ES-I3 (cell line): ENCODE data around the gene RGS16.

Experiments used
- H3K36me3 ChIP-seq: 2 replicates; pipeline ENCODE4 v1.6.1; 2013; ENCODE audit warnings: mild to moderate bottlenecking, low read length, control low read depth, moderate library complexity; ENCODE audit not compliant: insufficient read depth
- H3K4me1 ChIP-seq: 2 replicates; pipeline ENCODE4 v1.6.1; 2013; ENCODE audit warnings: mild to moderate bottlenecking, control low read depth, low read length; ENCODE audit not compliant: insufficient read depth
- H3K9ac ChIP-seq: 2 replicates; pipeline ENCODE4 v1.6.1; 2013; ENCODE audit warnings: low read depth, mild to moderate bottlenecking, low read length, moderate library complexity
- H3K9me3 ChIP-seq: 2 replicates; pipeline ENCODE4 v1.6.1; 2013; ENCODE audit warnings: mild to moderate bottlenecking, low read length, moderate library complexity; ENCODE audit not compliant: control insufficient read depth, insufficient read depth

RGS16 gene

DNA sequence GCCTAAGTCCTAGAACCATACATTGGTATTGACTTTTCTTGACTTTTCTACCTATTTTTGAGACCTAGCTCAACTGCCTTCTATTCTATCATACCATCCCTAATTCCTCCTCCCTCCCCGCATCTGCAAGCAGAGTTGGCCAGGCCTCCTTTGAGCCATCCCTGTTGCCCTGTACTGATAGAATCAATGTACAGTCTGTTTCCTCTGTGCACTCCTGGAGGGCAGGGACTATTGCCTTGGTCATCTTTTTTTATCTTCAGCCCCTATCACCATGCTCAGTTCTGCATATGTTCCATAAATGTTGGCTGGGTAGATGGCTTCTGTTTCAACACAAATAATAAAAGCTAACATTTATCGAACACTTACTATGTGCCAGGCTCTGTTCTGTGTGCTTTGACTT lies 4.0 kb upstream of the RGS16 start:
- peaks cover 11% of the 10 kb centered on the region for H3K4me1 ChIP-seq
- no peaks in the 10 kb centered on the region for H3K9me3 ChIP-seq
- H3K36me3 ChIP-seq, result no peaks in the 10 kb centered on the region
- no peak overlapping the region for H3K9ac ChIP-seq

GRCh38 chr1:182607566-182607965 lies 3.4 kb upstream of the RGS16 start:
- H3K36me3 ChIP-seq, result no peaks in the 10 kb centered on the region; the same call in 1 of the 2 replicates
- H3K9me3 ChIP-seq, result no peaks in the 10 kb centered on the region
- H3K4me1 ChIP-seq, result peaks cover 11% of the 10 kb centered on the region
- H3K9ac ChIP-seq, result no peak overlapping the region

DNA sequence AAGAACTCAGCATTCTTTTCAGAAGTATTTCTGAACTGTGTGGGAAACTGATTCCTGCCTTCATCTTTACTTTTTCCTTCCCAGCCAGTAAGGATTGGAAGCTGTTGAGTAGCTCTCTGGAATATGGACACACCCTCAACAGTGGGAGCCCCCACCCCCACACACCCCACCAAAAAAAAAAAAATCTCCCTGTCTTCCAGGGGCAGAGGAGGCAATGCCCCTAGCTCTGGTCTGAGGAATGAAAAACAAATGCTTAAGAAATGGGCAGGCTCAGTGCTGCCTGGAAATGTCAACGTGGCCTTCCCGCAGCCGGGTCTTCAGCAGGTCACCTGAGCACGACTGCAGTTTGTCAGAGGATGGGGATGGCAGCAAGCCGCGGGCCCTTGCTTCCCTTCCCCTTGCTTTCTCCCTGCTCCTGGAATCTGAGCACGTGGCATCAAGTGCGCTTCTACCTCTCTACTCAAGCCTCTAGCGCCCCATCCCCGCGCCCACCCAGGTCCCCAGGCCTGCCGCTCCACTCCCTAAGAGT lies 479 bp downstream of the RGS16 start:
- Histone ChIP-seq H3K9ac (peak overlapping the region; percentile 43; the same call in 1 of the 2 replicates), H3K9me3 (no peaks in the 10 kb centered on the region), H3K36me3 (no peaks in the 10 kb centered on the region; the same call in 1 of the 2 replicates), H3K4me1 (peaks cover 9% of the 10 kb centered on the region; the same call in 1 of the 2 replicates)

DNA sequence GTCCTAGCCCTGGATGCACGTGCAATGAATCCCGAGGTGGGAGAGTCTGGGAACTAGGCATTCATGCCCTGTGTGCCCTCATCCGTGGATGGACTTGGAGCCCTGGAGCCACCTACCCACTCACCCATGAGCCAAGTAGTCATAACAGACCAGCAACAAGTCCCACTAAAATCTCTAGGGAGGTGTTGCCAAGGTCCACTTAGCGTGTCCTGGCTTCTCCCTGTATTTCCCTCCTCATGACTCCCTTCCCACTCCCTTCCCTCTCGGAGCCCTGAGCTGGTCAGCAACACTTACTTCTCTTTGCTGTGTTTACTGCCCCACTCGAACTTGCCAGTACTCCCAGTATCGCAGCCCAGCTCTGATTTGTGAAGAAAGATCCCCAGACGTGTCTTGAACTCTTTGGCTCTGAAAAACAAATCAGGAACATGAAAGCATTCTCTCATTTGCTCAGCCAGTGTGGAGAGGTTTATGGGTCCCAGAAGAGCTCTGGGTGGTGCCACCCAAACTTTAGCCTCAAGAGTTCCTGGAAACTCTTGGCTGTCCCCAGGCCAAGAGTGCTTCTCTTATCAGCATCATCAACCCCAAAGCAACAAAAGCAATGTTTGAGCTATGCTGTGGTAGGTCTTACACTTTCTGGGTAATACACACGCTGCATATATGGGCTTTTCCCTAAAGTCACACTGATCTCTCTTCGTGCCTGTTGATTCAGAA lies 1.1 kb downstream of the RGS16 start:
- Histone ChIP-seq H3K4me1 (peaks cover 9% of the 10 kb centered on the region; the same call in 1 of the 2 replicates), H3K9me3 (no peaks in the 10 kb centered on the region), H3K9ac (peak overlapping the region; percentile 43; the same call in 1 of the 2 replicates), H3K36me3 (no peaks in the 10 kb centered on the region; the same call in 1 of the 2 replicates)

GRCh38 chr1:182601913-182602312 lies 2.3 kb downstream of the RGS16 start:
- no peaks in the 10 kb centered on the region for H3K9me3 ChIP-seq
- peaks cover 9% of the 10 kb centered on the region; the same call in 1 of the 2 replicates for H3K4me1 ChIP-seq
- H3K9ac ChIP-seq, result no peak overlapping the region
- no peaks in the 10 kb centered on the region; the same call in 1 of the 2 replicates for H3K36me3 ChIP-seq

- Histone ChIP-seq H3K9ac (no peak overlapping the region), H3K4me1 (peaks cover 9% of the 10 kb centered on the region; the same call in 1 of the 2 replicates), H3K36me3 (no peaks in the 10 kb centered on the region; the same call in 1 of the 2 replicates), H3K9me3 (no peaks in the 10 kb centered on the region)
Measured at GRCh38 chr1:182601416-182601786, 2.8 kb downstream of the RGS16 start.

GRCh38 chr1:182600745-182601415 lies 3.3 kb downstream of the RGS16 start:
- no peaks in the 10 kb centered on the region; the same call in 1 of the 2 replicates for H3K36me3 ChIP-seq
- H3K9ac ChIP-seq, result no peak overlapping the region
- peaks cover 9% of the 10 kb centered on the region; the same call in 1 of the 2 replicates for H3K4me1 ChIP-seq
- no peaks in the 10 kb centered on the region for H3K9me3 ChIP-seq

- no peaks in the 10 kb centered on the region; the same call in 1 of the 2 replicates for H3K36me3 ChIP-seq
- peaks cover 9% of the 10 kb centered on the region; the same call in 1 of the 2 replicates for H3K4me1 ChIP-seq
- no peaks in the 10 kb centered on the region for H3K9me3 ChIP-seq
- H3K9ac ChIP-seq, result no peak overlapping the region
Measured at GRCh38 chr1:182600036-182600713, 4.0 kb downstream of the RGS16 start.

DNA sequence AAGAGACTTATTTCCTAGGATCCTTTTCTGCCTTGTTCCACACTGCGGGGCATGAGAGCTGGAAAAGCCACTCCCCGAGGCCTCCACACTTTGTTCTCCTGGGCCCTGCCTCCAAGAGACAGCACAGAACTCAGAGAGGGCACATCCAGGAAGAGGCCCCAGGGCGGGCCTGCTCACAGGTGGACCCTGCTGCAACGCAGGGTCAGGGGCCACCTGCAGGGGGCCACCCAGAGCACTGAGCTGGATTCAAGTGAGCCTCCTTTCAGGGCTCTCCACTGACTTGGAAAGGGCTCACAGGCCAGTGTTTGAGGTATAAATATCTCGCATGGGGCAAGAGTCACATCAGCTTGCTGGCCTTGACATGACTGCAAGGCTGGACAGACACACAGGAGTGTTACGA lies 4.8 kb downstream of the RGS16 start:
- H3K36me3 ChIP-seq, result no peaks in the 10 kb centered on the region; the same call in 1 of the 2 replicates
- H3K9me3 ChIP-seq, result no peaks in the 10 kb centered on the region
- H3K4me1 ChIP-seq, result peaks cover 9% of the 10 kb centered on the region; the same call in 1 of the 2 replicates
- no peak overlapping the region for H3K9ac ChIP-seq

- peaks cover 9% of the 10 kb centered on the region; the same call in 1 of the 2 replicates for H3K4me1 ChIP-seq
- no peaks in the 10 kb centered on the region for H3K9me3 ChIP-seq
- no peak overlapping the region for H3K9ac ChIP-seq
- no peaks in the 10 kb centered on the region; the same call in 1 of the 2 replicates for H3K36me3 ChIP-seq
Measured at GRCh38 chr1:182598296-182598695, 5.9 kb downstream of the RGS16 start.

DNA sequence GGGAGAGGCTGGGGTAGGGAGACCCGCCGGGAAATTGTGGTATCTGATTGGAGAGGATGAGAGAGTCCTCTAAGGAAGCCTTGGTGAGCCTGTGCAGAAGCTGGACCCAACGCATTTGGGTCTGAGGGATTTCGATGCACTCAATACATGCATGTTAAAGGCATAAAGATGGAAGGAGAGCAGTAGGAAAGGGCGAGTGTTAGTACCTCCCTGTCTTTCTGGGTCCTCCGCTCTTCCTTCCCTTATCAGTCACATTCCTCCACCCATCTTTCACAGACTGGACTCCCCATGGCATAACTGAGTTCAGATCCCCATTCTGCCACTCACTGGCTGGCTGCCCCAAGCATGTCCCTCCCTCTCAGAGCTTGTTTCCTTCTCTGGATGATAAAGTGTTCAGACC lies 7.3 kb downstream of the RGS16 start:
- Histone ChIP-seq H3K9me3 (no peaks in the 10 kb centered on the region), H3K4me1 (peaks cover 7% of the 10 kb centered on the region; the same call in 1 of the 2 replicates), H3K36me3 (no peaks in the 10 kb centered on the region), H3K9ac (no peak overlapping the region)

DNA sequence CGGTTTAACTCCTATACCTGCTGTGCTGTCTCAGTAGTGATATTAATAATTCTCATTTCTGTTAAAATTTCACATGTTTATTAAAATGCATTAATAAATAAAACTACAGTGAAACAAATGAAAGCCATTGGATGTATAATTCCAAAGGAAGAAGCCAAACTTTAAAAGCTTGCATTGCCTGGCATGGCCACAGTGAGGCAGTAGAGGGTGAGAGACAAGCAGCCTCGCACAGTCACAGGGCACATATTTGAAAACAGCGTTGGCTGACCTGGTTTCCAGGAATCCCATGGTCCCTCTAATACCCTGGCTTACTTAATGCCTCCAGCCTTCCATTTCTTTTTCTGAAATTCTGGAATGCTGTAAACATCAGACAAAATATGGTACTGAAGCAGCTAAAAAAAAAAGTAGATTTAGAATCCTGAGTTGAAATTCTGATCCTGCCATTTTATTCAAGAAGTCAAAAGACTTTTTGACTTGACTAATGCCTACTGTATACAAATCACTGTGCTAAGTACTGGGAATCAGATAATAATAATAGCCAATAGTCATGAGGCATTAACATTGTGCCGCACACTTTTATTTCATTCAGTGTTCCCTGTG lies 8.4 kb downstream of the RGS16 start:
- H3K36me3 ChIP-seq, result no peaks in the 10 kb centered on the region
- H3K9me3 ChIP-seq, result no peaks in the 10 kb centered on the region

DNA sequence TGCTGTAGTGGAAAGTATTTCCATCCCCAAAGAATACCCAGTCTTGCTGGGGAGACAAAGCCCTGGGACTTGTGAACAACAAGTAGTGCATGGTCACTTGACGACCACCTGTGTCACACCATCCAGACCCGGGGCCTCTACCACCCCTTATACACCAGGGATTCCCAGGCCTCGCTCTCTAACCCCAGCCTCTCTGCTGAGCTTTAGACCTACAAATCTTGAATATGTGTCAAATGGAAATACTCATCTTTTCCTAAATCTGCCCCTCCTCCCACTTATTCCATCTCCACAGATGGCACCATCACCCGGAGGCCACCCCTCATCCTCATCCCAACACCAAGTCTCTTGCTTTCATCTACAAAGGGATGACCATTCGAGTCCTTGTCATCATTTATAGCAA lies 14.3 kb downstream of the RGS16 start:
- peaks cover 6% of the 10 kb centered on the region; the same call in 1 of the 2 replicates for H3K4me1 ChIP-seq
- no peaks in the 10 kb centered on the region for H3K36me3 ChIP-seq
- H3K9ac ChIP-seq, result no peak overlapping the region
- H3K9me3 ChIP-seq, result no peaks in the 10 kb centered on the region

More for the DNA sequence above, 8.4 kb downstream of the RGS16 start:
- peaks cover 2% of the 10 kb centered on the region; the same call in 1 of the 2 replicates for H3K4me1 ChIP-seq
- H3K9ac ChIP-seq, result no peak overlapping the region

GRCh38 chr1:182589520-182589919 lies 14.7 kb downstream of the RGS16 start:
- H3K9ac ChIP-seq, result 0 out of 2 replicates have a peak overlapping the region, but pooled peaks have one; percentile 62

More at GRCh38 chr1:182589520-182589919, 14.7 kb downstream of the RGS16 start:
- no peaks in the 10 kb centered on the region for H3K9me3 ChIP-seq
- peaks cover 6% of the 10 kb centered on the region; the same call in 1 of the 2 replicates for H3K4me1 ChIP-seq
- H3K36me3 ChIP-seq, result no peaks in the 10 kb centered on the region
